ENCODE results near the gene NUP210L.

Gene NUP210L

DNA sequence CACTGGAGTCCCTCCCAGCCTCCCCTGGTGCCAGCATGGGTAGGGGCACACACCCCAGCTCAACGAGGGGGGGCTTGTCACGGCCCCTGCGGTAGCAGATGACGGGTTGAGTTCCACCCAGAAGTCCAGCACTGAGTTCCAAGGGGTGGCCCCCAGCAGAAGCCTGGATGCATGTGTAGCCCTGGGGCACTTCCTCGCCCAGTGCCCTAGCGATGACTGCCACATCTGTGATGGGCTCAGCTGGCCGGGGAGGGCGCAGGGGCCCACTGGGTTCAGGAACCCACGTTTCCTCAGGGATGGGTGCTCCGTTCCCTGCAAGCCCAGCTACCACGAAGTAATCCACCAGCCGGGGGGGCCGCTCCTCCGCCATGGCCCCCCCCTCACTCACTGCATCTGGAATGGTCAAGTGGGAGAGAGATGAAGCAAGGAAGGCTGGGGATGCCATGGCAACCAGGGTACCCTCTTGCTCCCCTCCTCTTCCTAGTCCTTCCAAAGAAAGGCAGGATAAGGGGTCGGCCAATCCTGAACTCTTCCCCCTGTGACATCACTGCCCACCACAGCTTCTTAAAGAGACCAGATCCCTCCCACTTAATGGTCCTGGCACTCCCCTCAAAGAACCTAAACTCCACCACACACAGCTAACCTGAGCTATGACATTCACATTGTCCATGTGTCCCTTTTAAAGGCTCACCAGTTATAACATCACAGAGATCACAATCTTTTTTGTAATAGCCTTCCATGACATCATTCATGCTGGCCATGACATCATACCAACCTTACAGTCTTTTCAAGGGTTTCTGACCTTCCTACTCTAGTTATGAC lies 210.7 kb downstream of the NUP210L start:
- H3K4me3 ChIP-seq (ENCODE audit: control insufficient read depth in 1 of 7, extremely low read depth in 1 of 7, insufficient read depth in 4 of 7, low read depth in 2 of 7, low read length in 6 of 7): peak overlapping the region in 6 of 7 experiments; percentile 81 to 92 (median 83)

GRCh38 chr1:153942766-153943549 lies 211.9 kb downstream of the NUP210L start:
- Histone ChIP-seq H3K4me1 (ENCODE audit: control extremely low read depth in 1 of 4, control insufficient read depth in 4 of 4, insufficient read depth in 4 of 4, low read length in 3 of 4) (peaks cover 4 to 33% (median 30%) of the 10 kb centered on the region in 4 experiments), H3K36me3 (ENCODE audit: control insufficient read depth in 4 of 4, insufficient read depth in 4 of 4, low read length in 3 of 4) (peaks cover 7 to 62% (median 47%) of the 10 kb centered on the region in 4 experiments), H3K27ac (ENCODE audit: insufficient read depth in 1 of 2, low read depth in 1 of 2, low read length in 2 of 2, poor library complexity in 1 of 2, severe bottlenecking in 2 of 2) (no peak overlapping the region), H3K4me3 (ENCODE audit: control insufficient read depth in 1 of 7, extremely low read depth in 1 of 7, insufficient read depth in 4 of 7, low read depth in 2 of 7, low read length in 6 of 7) (no peak overlapping the region), H3K9me3 (ENCODE audit: control extremely low read depth in 1 of 5, control insufficient read depth in 4 of 5, insufficient read depth in 2 of 5, low read depth in 1 of 5, low read length in 4 of 5) (no peaks in the 10 kb centered on the region), H3K27me3 (replicated peaks in 2 of 5; ENCODE audit: control insufficient read depth in 4 of 5, insufficient read depth in 5 of 5, low read length in 4 of 5) (no peaks in the 10 kb centered on the region)
- DNase-seq: no peak
- POLR2A ChIA-PET: no interaction called here
- CTCF ChIA-PET: interaction anchor here (0.7 to 5.1 kb wide), 3 partner anchors 9 to 20 kb away, joined by 3 to 31 read pairs (median 10); partner anchors contain the start of gene GATAD2B
- 100% methylated on average over 5 of the region's 11 CpGs for WGBS (ENCODE audit: insufficient coverage)

More for the DNA sequence above, 210.7 kb downstream of the NUP210L start:
- peaks cover 7 to 68% (median 54%) of the 10 kb centered on the region in 4 experiments for H3K36me3 ChIP-seq (ENCODE audit: control insufficient read depth in 4 of 4, insufficient read depth in 4 of 4, low read length in 3 of 4)
- ChIA-PET CTCF (interaction anchor here (0.7 to 5.1 kb wide), 15 partner anchors 8 to 315 kb away, joined by 3 to 52 read pairs (median 5); partner anchors contain the start of genes CREB3L4, CRTC2, GATAD2B and RAB13), POLR2A (interaction anchor here (0.6 to 3.8 kb wide), 11 partner anchors 13 to 1294 kb away, joined by 3 to 26 read pairs (median 3); partner anchors contain the start of genes CREB3L4, GATAD2B and SLC39A1)
- peak overlapping the region; percentile 83 to 91 for H3K27ac ChIP-seq (ENCODE audit: insufficient read depth in 1 of 2, low read depth in 1 of 2, low read length in 2 of 2, poor library complexity in 1 of 2, severe bottlenecking in 2 of 2)
- H3K9me3 ChIP-seq (ENCODE audit: control extremely low read depth in 1 of 5, control insufficient read depth in 4 of 5, insufficient read depth in 2 of 5, low read depth in 1 of 5, low read length in 4 of 5): no peaks in the 10 kb centered on the region
- H3K27me3 ChIP-seq (replicated peaks in 2 of 5; ENCODE audit: control insufficient read depth in 4 of 5, insufficient read depth in 5 of 5, low read length in 4 of 5): no peaks in the 10 kb centered on the region
- H3K4me1 ChIP-seq (ENCODE audit: control extremely low read depth in 1 of 4, control insufficient read depth in 4 of 4, insufficient read depth in 4 of 4, low read length in 3 of 4): peaks cover 4 to 33% (median 30%) of the 10 kb centered on the region in 4 experiments
- 92% methylated on average over 11 of the region's 15 CpGs for WGBS (ENCODE audit: insufficient coverage)
- peak in 2 of 3 donors; percentile 48 to 65 for DNase-seq

Measured in common myeloid progenitor, CD34-positive (primary cell).